HG03378 (cell line): ENCODE results near the gene PRDM15.

Experiments used
- ATAC-seq: cut with Tn5 transposase; IDR thresholded peaks from one replicate; pipeline ENCODE4 v1.9.1; 2021; ENCODE audit warnings: mild to moderate bottlenecking, moderate library complexity; ENCODE audit not compliant: unreplicated experiment

The PRDM15 gene

GRCh38 chr21:41766883-41767605 lies 112.1 kb downstream of the PRDM15 start, which contains the start of gene RIPK4:
Gene RIPK4, minus strand, starts transcription at chr21:41767052. Its CDS starts 11 bp downstream, at chr21:41767041.
- ATAC-seq, result no peak

- no peak for ATAC-seq
Measured at GRCh38 chr21:41765973-41766882, 112.9 kb downstream of the PRDM15 start.

- no peak for ATAC-seq
Measured at GRCh38 chr21:41765420-41765821, 113.7 kb downstream of the PRDM15 start.

- no peak for ATAC-seq
Measured at GRCh38 chr21:41764558-41765419, 114.4 kb downstream of the PRDM15 start.

GRCh38 chr21:41763996-41764395 lies 115.1 kb downstream of the PRDM15 start:
- no peak for ATAC-seq

- ATAC-seq, result no peak
Measured at GRCh38 chr21:41763398-41763931, 115.7 kb downstream of the PRDM15 start.

GRCh38 chr21:41762753-41763152 lies 116.4 kb downstream of the PRDM15 start:
- ATAC-seq, result no peak

GRCh38 chr21:41761934-41762635 lies 117.1 kb downstream of the PRDM15 start:
- ATAC-seq, result no peak

GRCh38 chr21:41761211-41761933 lies 117.8 kb downstream of the PRDM15 start:
- ATAC-seq, result no peak

GRCh38 chr21:41760411-41760810 lies 118.7 kb downstream of the PRDM15 start:
- no peak for ATAC-seq

GRCh38 chr21:41759926-41760325 lies 119.2 kb downstream of the PRDM15 start:
- ATAC-seq, result no peak

- no peak for ATAC-seq
Measured at GRCh38 chr21:41759214-41759840, 119.8 kb downstream of the PRDM15 start.

- ATAC-seq, result no peak
Measured at GRCh38 chr21:41758550-41758949, 120.6 kb downstream of the PRDM15 start.

- no peak for ATAC-seq
Measured at GRCh38 chr21:41755934-41756773, 123.0 kb downstream of the PRDM15 start.

GRCh38 chr21:41755258-41755933 lies 123.7 kb downstream of the PRDM15 start:
- ATAC-seq, result no peak

- ATAC-seq, result no peak
Measured at GRCh38 chr21:41754479-41754891, 124.7 kb downstream of the PRDM15 start.
